Endodermal cell (in vitro differentiated cells): ENCODE data around the gene ACACA. TPM values are rescaled to one million over a fixed set of nuclear protein-coding genes. Genes with fewer than 3 reads are reported as not detected.
A peak's percentile ranks its signal among the peaks of the same experiment; 100 is the strongest.

Experiments used
- DNase-seq: peaks from one replicate; pipeline ENCODE4 v3.0.0-alpha.2; 2017
- H3K27ac ChIP-seq: 2 replicates; pipeline ENCODE4 v1.5.1; 2013; ENCODE audit warnings: mild to moderate bottlenecking, low read depth, low read length, moderate library complexity
- H3K27me3 ChIP-seq: 2 replicates; pipeline ENCODE4 v1.6.1; 2013; ENCODE audit warnings: mild to moderate bottlenecking, low read length, moderate library complexity; ENCODE audit not compliant: insufficient read depth, control insufficient read depth, poor library complexity, severe bottlenecking
- H3K36me3 ChIP-seq: 2 replicates; pipeline ENCODE4 v1.7.0; 2013; ENCODE audit warnings: mild to moderate bottlenecking, low read length, moderate library complexity; ENCODE audit not compliant: control insufficient read depth, insufficient read depth
- H3K4me1 ChIP-seq: one replicate; pipeline ENCODE4 v1.7.0; 2013; ENCODE audit warnings: low read length; ENCODE audit not compliant: control insufficient read depth, insufficient read depth
- H3K4me3 ChIP-seq: 2 replicates; pipeline ENCODE4 v1.5.1; 2013; ENCODE audit warnings: mild to moderate bottlenecking, low read length, moderate library complexity
- H3K9ac ChIP-seq: 2 replicates; pipeline ENCODE4 v1.6.1; 2013; ENCODE audit warnings: mild to moderate bottlenecking, low read length, moderate library complexity; ENCODE audit not compliant: poor library complexity, severe bottlenecking; ENCODE audit errors: extremely low read depth
- H3K9me3 ChIP-seq: 2 replicates; pipeline ENCODE4 v1.6.1; 2013; ENCODE audit warnings: mild to moderate bottlenecking, low read length, moderate library complexity; ENCODE audit not compliant: control insufficient read depth
- H3K27ac Mint-ChIP-seq: 2 replicates; pipeline ENCODE4 v1.8.0; 2020; ENCODE audit warnings: mixed read lengths
- H3K27me3 Mint-ChIP-seq: 2 replicates; pipeline ENCODE4 v1.8.0; 2021; ENCODE audit warnings: mild to moderate bottlenecking, mixed read lengths; ENCODE audit not compliant: insufficient read depth
- H3K36me3 Mint-ChIP-seq: 2 replicates; pipeline ENCODE4 v1.8.0; 2020; ENCODE audit warnings: low read depth, mixed read lengths
- H3K4me1 Mint-ChIP-seq: 2 replicates; pipeline ENCODE4 v1.8.0; 2020; ENCODE audit warnings: mixed read lengths
- H3K4me3 Mint-ChIP-seq: 2 replicates; pipeline ENCODE4 v1.8.0; 2020; ENCODE audit warnings: mild to moderate bottlenecking, moderate library complexity, mixed read lengths
- H3K9me3 Mint-ChIP-seq: 2 replicates; pipeline ENCODE4 v1.8.0; 2020; ENCODE audit warnings: mild to moderate bottlenecking, mixed read lengths
- WGBS, 2 experiments: methylation state at CpG; one replicate each; pipeline versions ENCODE4 v1.1.5 to v1.1.7; 2013; ENCODE audit warnings: missing lambda C conversion rate in 2 of 2, mixed read lengths in 1 of 2; ENCODE audit not compliant: insufficient coverage in 1 of 2, insufficient read length in 1 of 2; 5-methylcytosine and 5-hydroxymethylcytosine counted together
- total RNA-seq, 2 donors: library from RNA; stranded (reverse); fragmentation: NEBNext Ultra II Directional in 1 of 2; extraction: Animal tissue kit (Norgen Biotek cat#: 25700) in 1 of 2; gene quantifications; 2 replicates in 1 of 2; 3 replicates in 1 of 2; pipeline ENCODE4 v1.2.1, GENCODE V29; 2021
- TF ChIP-seq, protein P1 (sequence below): fragments of 200-600 bp; sonication (generic); conservative IDR thresholded peaks from 2 replicates; pipeline ENCODE4 v1.5.0; 2021; ENCODE audit warnings: antibody characterized with exemption, mild to moderate bottlenecking

The ACACA gene
- total RNA-seq, 2 donors from 2014 or later: 66.7 to 68.6 TPM

DNA sequence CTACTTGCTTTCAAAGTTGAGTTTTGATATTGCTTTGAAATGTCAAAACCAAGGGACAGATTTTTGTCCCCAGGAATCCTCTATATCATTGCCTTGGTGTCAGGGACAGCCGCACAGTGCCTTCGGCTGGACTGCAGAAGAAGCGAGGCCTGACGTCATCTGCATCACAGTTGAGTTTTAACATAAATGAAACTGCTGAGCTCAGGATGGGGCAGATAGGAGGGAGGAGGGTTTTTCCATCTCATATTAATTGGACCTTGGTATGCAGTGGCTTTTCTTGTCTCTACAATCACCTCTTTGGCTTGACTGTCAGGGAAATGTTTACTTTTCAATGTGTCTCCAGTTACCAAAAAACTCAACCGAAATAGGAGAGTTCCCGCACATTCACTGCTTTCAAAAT is 346.5 kb downstream of the ACACA start:
- Mint-ChIP-seq H3K9me3 (no peaks in the 10 kb centered on the region), H3K4me3 (no peak overlapping the region), H3K27me3 (no peaks in the 10 kb centered on the region), H3K36me3 (peaks cover 21% of the 10 kb centered on the region), H3K4me1 (peaks cover 16% of the 10 kb centered on the region), H3K27ac (no peak overlapping the region)
- no peaks in the 10 kb centered on the region for H3K27me3 ChIP-seq
- no peak overlapping the region for H3K27ac ChIP-seq
- TF ChIP-seq, protein P1, sequence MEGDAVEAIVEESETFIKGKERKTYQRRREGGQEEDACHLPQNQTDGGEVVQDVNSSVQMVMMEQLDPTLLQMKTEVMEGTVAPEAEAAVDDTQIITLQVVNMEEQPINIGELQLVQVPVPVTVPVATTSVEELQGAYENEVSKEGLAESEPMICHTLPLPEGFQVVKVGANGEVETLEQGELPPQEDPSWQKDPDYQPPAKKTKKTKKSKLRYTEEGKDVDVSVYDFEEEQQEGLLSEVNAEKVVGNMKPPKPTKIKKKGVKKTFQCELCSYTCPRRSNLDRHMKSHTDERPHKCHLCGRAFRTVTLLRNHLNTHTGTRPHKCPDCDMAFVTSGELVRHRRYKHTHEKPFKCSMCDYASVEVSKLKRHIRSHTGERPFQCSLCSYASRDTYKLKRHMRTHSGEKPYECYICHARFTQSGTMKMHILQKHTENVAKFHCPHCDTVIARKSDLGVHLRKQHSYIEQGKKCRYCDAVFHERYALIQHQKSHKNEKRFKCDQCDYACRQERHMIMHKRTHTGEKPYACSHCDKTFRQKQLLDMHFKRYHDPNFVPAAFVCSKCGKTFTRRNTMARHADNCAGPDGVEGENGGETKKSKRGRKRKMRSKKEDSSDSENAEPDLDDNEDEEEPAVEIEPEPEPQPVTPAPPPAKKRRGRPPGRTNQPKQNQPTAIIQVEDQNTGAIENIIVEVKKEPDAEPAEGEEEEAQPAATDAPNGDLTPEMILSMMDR: no peak
- H3K4me3 ChIP-seq: no peak overlapping the region
- whole genome bisulfite sequencing, 2 experiments: 90 to 94% methylated on average over 6 of the region's 6 CpGs
- H3K9me3 ChIP-seq: no peaks in the 10 kb centered on the region
- H3K36me3 ChIP-seq: peaks cover 15% of the 10 kb centered on the region
- H3K9ac ChIP-seq: no peak overlapping the region
- DNase-seq: peak; percentile 35
- H3K4me1 ChIP-seq: no peaks in the 10 kb centered on the region

DNA sequence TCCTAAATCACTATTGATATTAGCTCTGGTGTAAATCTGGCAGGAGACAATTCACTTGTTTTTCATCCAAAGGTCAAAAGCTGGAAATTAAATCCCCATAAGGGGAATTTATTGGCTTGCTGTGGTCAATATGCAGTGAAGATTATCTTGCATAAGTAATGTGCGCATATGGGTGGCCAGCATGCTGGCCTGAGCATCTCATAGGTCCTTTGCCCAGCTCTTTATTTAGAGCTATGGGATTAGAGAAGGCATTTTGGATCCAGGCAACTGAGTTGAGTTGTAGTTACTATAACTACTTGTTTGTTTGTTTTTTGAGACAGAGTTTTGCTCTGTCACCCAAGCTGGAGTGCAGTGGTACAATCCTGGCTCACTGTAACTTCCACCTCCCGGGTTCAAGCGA is 347.1 kb downstream of the ACACA start:
- H3K27me3 ChIP-seq: no peaks in the 10 kb centered on the region
- no peaks in the 10 kb centered on the region for H3K4me1 ChIP-seq
- 94 to 97% methylated on average over 2 to 3 of the region's 3 CpGs for WGBS, 2 experiments
- no peaks in the 10 kb centered on the region for H3K9me3 ChIP-seq
- TF ChIP-seq, protein P1: no peak
- Mint-ChIP-seq H3K27me3 (no peaks in the 10 kb centered on the region), H3K36me3 (peaks cover 23% of the 10 kb centered on the region), H3K4me3 (no peak overlapping the region), H3K27ac (no peak overlapping the region), H3K9me3 (no peaks in the 10 kb centered on the region), H3K4me1 (peaks cover 11% of the 10 kb centered on the region)
- peak; percentile 11 for DNase-seq
- no peak overlapping the region for H3K4me3 ChIP-seq
- no peak overlapping the region for H3K9ac ChIP-seq
- H3K27ac ChIP-seq: no peak overlapping the region
- peaks cover 19% of the 10 kb centered on the region for H3K36me3 ChIP-seq

DNA sequence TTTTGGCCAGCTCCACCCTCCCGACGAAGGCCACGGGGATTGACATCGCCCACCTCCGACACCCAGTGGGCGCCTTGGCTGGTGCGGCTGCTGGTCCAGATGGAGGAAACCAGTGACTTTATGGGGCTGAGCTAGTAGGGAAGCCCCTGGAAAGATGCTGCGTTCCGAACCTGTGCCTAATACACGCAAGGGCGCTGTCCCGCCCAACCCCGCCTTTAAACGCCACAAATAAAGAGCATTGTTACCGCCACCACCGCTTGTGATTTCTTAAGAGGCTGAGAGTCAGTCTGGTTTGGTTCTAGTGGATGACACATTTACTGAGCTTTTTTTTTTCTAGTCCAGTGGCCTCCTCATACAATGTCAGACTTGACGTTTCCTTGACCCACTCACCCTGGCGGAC is 350.0 kb downstream of the ACACA start:
- Histone ChIP-seq H3K27ac (no peak overlapping the region), H3K27me3 (no peaks in the 10 kb centered on the region), H3K4me1 (no peaks in the 10 kb centered on the region), H3K9ac (no peak overlapping the region), H3K9me3 (no peaks in the 10 kb centered on the region), H3K36me3 (peaks cover 37% of the 10 kb centered on the region), H3K4me3 (no peak overlapping the region)
- 92 to 100% methylated on average over 5 to 18 of the region's 18 CpGs for WGBS, 2 experiments
- Mint-ChIP-seq H3K4me3 (no peak overlapping the region), H3K27me3 (no peaks in the 10 kb centered on the region), H3K4me1 (peaks cover 8% of the 10 kb centered on the region), H3K36me3 (peaks cover 27% of the 10 kb centered on the region), H3K27ac (no peak overlapping the region), H3K9me3 (no peaks in the 10 kb centered on the region)
- DNase-seq: peak; percentile 40
- TF ChIP-seq, protein P1: no peak
